SK-N-SH (cell line): ENCODE data around the gene NEDD8. TPM values are rescaled to one million over a fixed set of nuclear protein-coding genes. Genes with fewer than 3 reads are reported as not detected.

Experiments used
- CTCF ChIA-PET: fragments of 300-600, 350-600 bp; formaldehyde crosslinking; extraction: SDS; loops from one replicate; lab custom pipeline; 2021; lab: Yijun Ruan, JAX
- POLR2A ChIA-PET: fragments of 350-600 bp; sonication (Branson Sonifier 250); formaldehyde crosslinking; extraction: SDS; loops from one replicate; lab custom pipeline; 2020; ENCODE audit warnings: antibody characterized with exemption, inconsistent platforms; lab: Yijun Ruan, JAX
- DNase-seq: peaks from one replicate; pipeline ENCODE4 v3.0.0; 2012
- H2AFZ ChIP-seq: fragments of 200-600 bp; sonication (generic); 2 replicates; pipeline ENCODE4 v1.8.1; 2016; ENCODE audit warnings: antibody characterized with exemption, mild to moderate bottlenecking, low read depth
- H3F3A ChIP-seq: fragments of 200-600 bp; sonication (generic); replicated peaks from 2 replicates; pipeline ENCODE3; 2016; ENCODE audit warnings: antibody characterized with exemption, mild to moderate bottlenecking; ENCODE audit not compliant: insufficient read depth
- H3K27ac ChIP-seq, 2 experiments: fragments of 200-500 bp in 1 of 2; fragments of 200-600 bp in 1 of 2; sonication (Bioruptor generic) in 1 of 2; sonication (generic), shearing (Covaris generic) in 1 of 2; 2 replicates each; pipeline versions ENCODE4 v1.5.1 to v1.6.1; 2014 to 2016; ENCODE audit warnings: low read depth in 2 of 2, inconsistent platforms in 1 of 2, low read length in 1 of 2, mild to moderate bottlenecking in 1 of 2, mixed read lengths in 1 of 2
- H3K27me3 ChIP-seq: fragments of 200-600 bp; sonication (generic), shearing (Covaris generic); 2 replicates; pipeline ENCODE4 v1.6.1; 2016; ENCODE audit warnings: mixed run types; ENCODE audit not compliant: insufficient read depth
- H3K36me3 ChIP-seq, 2 experiments: fragments of 200-500 bp in 1 of 2; fragments of 200-600 bp in 1 of 2; sonication (Bioruptor generic) in 1 of 2; sonication (generic) in 1 of 2; replicated peaks in 1 of 2; 2 replicates each; pipeline versions ENCODE3 to v1.5.1; 2014 to 2016; ENCODE audit warnings: low read length in 1 of 2, mild to moderate bottlenecking in 1 of 2; ENCODE audit not compliant: insufficient read depth in 2 of 2, control insufficient read depth in 1 of 2
- H3K4me1 ChIP-seq, 2 experiments: fragments of 200-500 bp in 1 of 2; fragments of 200-600 bp in 1 of 2; sonication (Bioruptor generic) in 1 of 2; sonication (generic), shearing (Covaris generic) in 1 of 2; 2 replicates each; pipeline versions ENCODE4 v1.5.1 to v1.6.1; 2014 to 2016; ENCODE audit warnings: low read depth in 1 of 2, low read length in 1 of 2, mixed run types in 1 of 2; ENCODE audit not compliant: insufficient read depth in 2 of 2, control insufficient read depth in 1 of 2
- H3K4me2 ChIP-seq: fragments of 200-600 bp; sonication (generic), shearing (Covaris generic); 2 replicates; pipeline ENCODE4 v1.6.1; 2017; ENCODE audit warnings: mixed run types
- H3K4me3 ChIP-seq, 2 experiments: fragments of 200-500 bp in 1 of 2; fragments of 200-600 bp in 1 of 2; sonication (Bioruptor generic) in 1 of 2; sonication (generic), shearing (Covaris generic) in 1 of 2; 2 replicates each; pipeline versions ENCODE4 v1.5.1 to v1.8.1; 2014 to 2016; ENCODE audit warnings: low read depth in 2 of 2, inconsistent platforms in 1 of 2, low read length in 1 of 2, mild to moderate bottlenecking in 1 of 2, mixed read lengths in 1 of 2, moderate library complexity in 1 of 2
- H3K79me2 ChIP-seq: fragments of 200-600 bp; sonication (generic); 2 replicates; pipeline ENCODE4 v1.8.1; 2017; ENCODE audit warnings: mild to moderate bottlenecking; ENCODE audit not compliant: insufficient read depth
- H3K9ac ChIP-seq: fragments of 200-600 bp; sonication (generic); 2 replicates; pipeline ENCODE4 v1.6.1; 2017; ENCODE audit warnings: mixed run types
- H3K9me2 ChIP-seq: fragments of 200-600 bp; sonication (generic); 2 replicates; pipeline ENCODE4 v1.6.1; 2017; ENCODE audit warnings: mixed run types
- H3K9me3 ChIP-seq: fragments of 200-600 bp; sonication (generic); 2 replicates; pipeline ENCODE4 v1.6.1; 2017; ENCODE audit warnings: mixed run types, mild to moderate bottlenecking, moderate library complexity
- H4K20me1 ChIP-seq: fragments of 200-600 bp; sonication (generic); 2 replicates; pipeline ENCODE4 v1.6.1; 2017; ENCODE audit warnings: mild to moderate bottlenecking, mixed run types; ENCODE audit not compliant: insufficient read depth
- CHD2 ChIP-seq: fragments of 150-350 bp; IDR thresholded peaks from 2 replicates; pipeline ENCODE4 v1.6.1; 2018; ENCODE audit warnings: low read length; ENCODE audit not compliant: partially characterized antibody
- CTCF ChIP-seq: fragments of 200-600 bp; sonication (generic); IDR thresholded peaks from 2 replicates; pipeline ENCODE4 v1.6.1; 2017; ENCODE audit warnings: antibody characterized with exemption, mild to moderate bottlenecking, moderate library complexity
- EP300 ChIP-seq, 2 experiments: IDR thresholded peaks; 2 replicates each; pipeline versions ENCODE4 v1.4.0 to v1.6.1; 2012; ENCODE audit warnings: borderline replicate concordance in 1 of 2, low read depth in 1 of 2, low read length in 1 of 2
- FOSL2 ChIP-seq: IDR thresholded peaks from 2 replicates; pipeline ENCODE4 v1.4.0; 2012; ENCODE audit warnings: low read depth, mild to moderate bottlenecking, moderate library complexity, borderline replicate concordance
- FOXM1 ChIP-seq: IDR thresholded peaks from 2 replicates; pipeline ENCODE4 v1.4.0; 2012; ENCODE audit warnings: low read depth, mild to moderate bottlenecking
- GABPA ChIP-seq: IDR thresholded peaks from 2 replicates; pipeline ENCODE4 v1.4.0; 2012; ENCODE audit warnings: low read depth, mild to moderate bottlenecking
- GATA2 ChIP-seq: sonication (generic); formaldehyde crosslinking; IDR thresholded peaks from 2 replicates; pipeline ENCODE4 v1.5.0; 2020; ENCODE audit warnings: mild to moderate bottlenecking, missing genetic modification reagents
- IRF3 ChIP-seq: fragments of 150-350 bp; IDR thresholded peaks from 2 replicates; pipeline ENCODE4 v1.6.1; 2016; ENCODE audit warnings: mild to moderate bottlenecking, low read depth, low read length
- NRF1 ChIP-seq: IDR thresholded peaks from 2 replicates; pipeline ENCODE4 v1.6.1; 2012; ENCODE audit warnings: low read depth, mild to moderate bottlenecking, low read length
- POLR2AphosphoS5 ChIP-seq: IDR thresholded peaks from 2 replicates; pipeline ENCODE4 v1.6.1; 2012; ENCODE audit warnings: low read depth, low read length
- RAD21 ChIP-seq: IDR thresholded peaks from 2 replicates; pipeline ENCODE4 v1.6.1; 2012; ENCODE audit warnings: mild to moderate bottlenecking, low read length
- RCOR1 ChIP-seq: fragments of 150-350 bp; IDR thresholded peaks from 2 replicates; pipeline ENCODE4 v1.6.1; 2017; ENCODE audit warnings: antibody characterized with exemption, low read length
- REST ChIP-seq: IDR thresholded peaks from 2 replicates; pipeline ENCODE4 v1.6.1; 2012; ENCODE audit warnings: mild to moderate bottlenecking, low read depth, low read length, moderate library complexity
- RFX5 ChIP-seq: IDR thresholded peaks from 2 replicates; pipeline ENCODE4 v1.6.1; 2012; ENCODE audit warnings: mild to moderate bottlenecking, improper control_type of control experiment, low read length
- RXRA ChIP-seq: IDR thresholded peaks from 2 replicates; pipeline ENCODE4 v1.4.0; 2012; ENCODE audit warnings: low read depth, mild to moderate bottlenecking, borderline replicate concordance
- SMC3 ChIP-seq: IDR thresholded peaks from 2 replicates; pipeline ENCODE4 v1.6.1; 2012; ENCODE audit warnings: low read depth, low read length, improper control_type of control experiment
- TAF1 ChIP-seq: IDR thresholded peaks from 2 replicates; pipeline ENCODE4 v1.6.1; 2012; ENCODE audit warnings: low read depth, mild to moderate bottlenecking, low read length, moderate library complexity, borderline replicate concordance
- TEAD4 ChIP-seq: IDR thresholded peaks from 2 replicates; pipeline ENCODE4 v1.4.0; 2012; ENCODE audit warnings: mild to moderate bottlenecking, borderline replicate concordance; ENCODE audit not compliant: insufficient read depth
- USF1 ChIP-seq: IDR thresholded peaks from 2 replicates; pipeline ENCODE4 v1.4.0; 2012; ENCODE audit warnings: low read depth, borderline replicate concordance
- WGBS: methylation state at CpG from one replicate; pipeline ENCODE4 v1.1.6; 2017; ENCODE audit warnings: low lambda C conversion rate; 5-methylcytosine and 5-hydroxymethylcytosine counted together
- polyA plus RNA-seq, 3 experiments: library from polyadenylated mRNA; depleted of rRNA; stranded (reverse); fragments of >200 nt; gene quantifications; 2 replicates each; pipeline ENCODE4 v1.2.3, GENCODE V29; 2012

NEDD8 gene
- polyA plus RNA-seq, 1 of the 3 experiments (the other 2 are of a cell fraction) = 534 TPM

- TF ChIP-seq FOXM1 (no peak), IRF3 (no peak), RXRA (no peak), RCOR1 (no peak), TEAD4 (no peak), CHD2 (no peak), RAD21 (no peak), FOSL2 (no peak), USF1 (no peak), GABPA (no peak), CTCF (no peak), EP300 (IDR thresholded peaks at IDR 0.05; ENCODE audit: borderline replicate concordance in 1 of 2, low read depth in 1 of 2, low read length in 1 of 2) (no peak), REST (no peak), RFX5 (no peak), NRF1 (no peak), SMC3 (no peak), GATA2 (CRISPR knock-in tag) (no peak), POLR2AphosphoS5 (no peak), TAF1 (no peak)
- Histone ChIP-seq H3K4me3 (no peak overlapping the region), H3K9me2 (no peaks in the 10 kb centered on the region), H3K9ac (no peak overlapping the region), H3K79me2 (peaks cover 65% of the 10 kb centered on the region), H3F3A (no peaks in the 10 kb centered on the region), H3K36me3 (peaks cover 2 to 33% of the 10 kb centered on the region in 2 experiments), H3K4me2 (no peak overlapping the region; the same call in 1 of the 2 replicates), H2AFZ (no peak overlapping the region), H3K27me3 (no peaks in the 10 kb centered on the region), H3K9me3 (no peaks in the 10 kb centered on the region), H3K27ac (no peak overlapping the region), H4K20me1 (no peaks in the 10 kb centered on the region), H3K4me1 (peaks cover 11% of the 10 kb centered on the region in 2 experiments; a peak in 2 of 4 replicates)
- CTCF ChIA-PET = interaction anchor here (0.6 to 1.8 kb wide), 3 partner anchors 9 to 17 kb away, joined by 3 to 4 read pairs (median 3); partner anchors contain the start of gene MDP1
- DNase-seq = no peak
- POLR2A ChIA-PET = interaction anchor here (1.6 kb wide), 1 partner anchor 14 kb away, joined by 5 read pairs; the partner anchor contains the start of gene CHMP4A
- 94% methylated on average over 7 of the region's 7 CpGs for WGBS
Measured at GRCh38 chr14:24198814-24199524, 33.2 kb downstream of the NEDD8 start.
